SU-DHL-6 (cell line): ENCODE results near the gene ANP32A.

Experiments used
- H2AFZ ChIP-seq: fragments of 200-600 bp; sonication (generic); 2 replicates; pipeline ENCODE4 v1.6.1; 2014; ENCODE audit warnings: low read depth, mild to moderate bottlenecking, moderate library complexity, mixed read lengths, antibody characterized with exemption, low read length; ENCODE audit not compliant: severe bottlenecking
- H3F3A ChIP-seq: fragments of 200-600 bp; shearing (Covaris generic); 2 replicates; pipeline ENCODE4 v1.6.0; 2016; ENCODE audit warnings: antibody characterized with exemption, mild to moderate bottlenecking; ENCODE audit not compliant: insufficient read depth
- H3K27ac ChIP-seq: fragments of 200-600 bp; sonication (generic); 2 replicates; pipeline ENCODE4 v1.5.1; 2016; ENCODE audit warnings: low read depth, mild to moderate bottlenecking, low read length, moderate library complexity, mixed read lengths
- H3K27me3 ChIP-seq: fragments of 200-600 bp; sonication (generic), shearing (Covaris generic); 2 replicates; pipeline ENCODE4 v1.6.0; 2014; ENCODE audit warnings: mild to moderate bottlenecking, low read length
- H3K36me3 ChIP-seq: fragments of 200-600 bp; sonication (generic); 2 replicates; pipeline ENCODE4 v1.6.1; 2014; ENCODE audit warnings: mild to moderate bottlenecking, low read length, mixed read lengths
- H3K4me2 ChIP-seq: fragments of 300-600, 200-600 bp; shearing (Covaris generic), sonication (generic); 2 replicates; pipeline ENCODE4 v1.6.0; 2014; ENCODE audit warnings: low read length, low read depth, mild to moderate bottlenecking; ENCODE audit not compliant: poor library complexity, severe bottlenecking
- H3K4me3 ChIP-seq: fragments of 200-600 bp; sonication (generic); 2 replicates; pipeline ENCODE4 v1.5.1; 2014; ENCODE audit warnings: antibody characterized with exemption, low read length, mild to moderate bottlenecking, mixed read lengths; ENCODE audit not compliant: insufficient read depth, poor library complexity, severe bottlenecking
- H3K79me2 ChIP-seq: fragments of 200-600 bp; sonication (generic); 2 replicates; pipeline ENCODE4 v1.6.1; 2014; ENCODE audit warnings: mild to moderate bottlenecking, low read length, moderate library complexity; ENCODE audit not compliant: insufficient read depth
- H3K9ac ChIP-seq: fragments of 200-600 bp; sonication (generic); 2 replicates; pipeline ENCODE4 v1.7.0; 2014; ENCODE audit warnings: mild to moderate bottlenecking, low read length
- H3K9me2 ChIP-seq: fragments of 200-600 bp; sonication (generic); replicated peaks from 2 replicates; pipeline ENCODE4 v1.6.1; 2014; ENCODE audit warnings: low read length; ENCODE audit not compliant: insufficient read depth
- H3K9me3 ChIP-seq: fragments of 200-600 bp; sonication (generic); 2 replicates; pipeline ENCODE4 v1.6.1; 2014; ENCODE audit warnings: low read length, mixed read lengths; ENCODE audit not compliant: insufficient read depth
- H4K20me1 ChIP-seq: fragments of 200-600 bp; sonication (generic); 2 replicates; pipeline ENCODE4 v1.6.1; 2014; ENCODE audit warnings: low read depth, mild to moderate bottlenecking, antibody characterized with exemption, low read length, moderate library complexity, mixed read lengths
- CTCF ChIP-seq: fragments of 200-600 bp; sonication (generic); IDR thresholded peaks from one replicate; pipeline ENCODE4 v1.5.1; 2017; ENCODE audit warnings: antibody characterized with exemption, mild to moderate bottlenecking, low read length, moderate library complexity; ENCODE audit not compliant: insufficient read depth, poor library complexity, severe bottlenecking
- EZH2phosphoT487 ChIP-seq: fragments of 200-600 bp; sonication (generic), shearing (Covaris generic); conservative IDR thresholded peaks from 2 replicates; pipeline ENCODE4 v1.6.1; 2018; ENCODE audit warnings: mild to moderate bottlenecking, antibody characterized with exemption, low read length, moderate library complexity, mixed read lengths

Gene ANP32A

GRCh38 chr15:68798346-68799094 is 22.2 kb downstream of the ANP32A start:
- H4K20me1 ChIP-seq = peaks cover 63% of the 10 kb centered on the region
- H3K27me3 ChIP-seq = no peaks in the 10 kb centered on the region
- peaks cover 100% of the 10 kb centered on the region for H3K79me2 ChIP-seq
- no peak overlapping the region for H3K4me2 ChIP-seq
- no peak overlapping the region for H2AFZ ChIP-seq
- H3K27ac ChIP-seq = no peak overlapping the region
- H3K9ac ChIP-seq = no peak overlapping the region
- H3F3A ChIP-seq = no peaks in the 10 kb centered on the region
- TF ChIP-seq CTCF (no peak), EZH2phosphoT487 (no peak)
- no peaks in the 10 kb centered on the region for H3K9me2 ChIP-seq
- no peak overlapping the region for H3K4me3 ChIP-seq
- H3K36me3 ChIP-seq = no peaks in the 10 kb centered on the region
- no peaks in the 10 kb centered on the region for H3K9me3 ChIP-seq

- no peaks in the 10 kb centered on the region for H3K36me3 ChIP-seq
- H3K9me3 ChIP-seq = no peaks in the 10 kb centered on the region
- H3K4me3 ChIP-seq = no peak overlapping the region
- H3K27ac ChIP-seq = no peak overlapping the region
- H3K9me2 ChIP-seq = no peaks in the 10 kb centered on the region
- H3F3A ChIP-seq = no peaks in the 10 kb centered on the region
- H2AFZ ChIP-seq = no peak overlapping the region
- H3K79me2 ChIP-seq = peaks cover 100% of the 10 kb centered on the region
- no peak overlapping the region for H3K4me2 ChIP-seq
- no peaks in the 10 kb centered on the region for H3K27me3 ChIP-seq
- no peak overlapping the region for H3K9ac ChIP-seq
- H4K20me1 ChIP-seq = peaks cover 63% of the 10 kb centered on the region
- TF ChIP-seq EZH2phosphoT487 (no peak), CTCF (no peak)
Measured at GRCh38 chr15:68797599-68798345, 22.9 kb downstream of the ANP32A start.

- no peaks in the 10 kb centered on the region for H3F3A ChIP-seq
- H2AFZ ChIP-seq = no peak overlapping the region
- TF ChIP-seq EZH2phosphoT487 (no peak), CTCF (no peak)
- no peak overlapping the region for H3K27ac ChIP-seq
- H3K79me2 ChIP-seq = peaks cover 100% of the 10 kb centered on the region
- H3K9me2 ChIP-seq = no peaks in the 10 kb centered on the region
- no peak overlapping the region for H3K4me2 ChIP-seq
- H3K9ac ChIP-seq = no peak overlapping the region
- no peaks in the 10 kb centered on the region for H3K9me3 ChIP-seq
- H3K4me3 ChIP-seq = no peak overlapping the region
- H3K27me3 ChIP-seq = no peaks in the 10 kb centered on the region
- peaks cover 64% of the 10 kb centered on the region for H4K20me1 ChIP-seq
- H3K36me3 ChIP-seq = no peaks in the 10 kb centered on the region
Measured at GRCh38 chr15:68797191-68797590, 23.5 kb downstream of the ANP32A start.
